D341Med (cell line): ENCODE results near the gene SRGAP2C.
"Not testable (repeated sequence)": the region's sequence is repeated elsewhere in the genome, so short reads cannot be mapped to it uniquely, and the experiment has no call there.

ENCODE experiments used
- DNase-seq: peaks from one replicate; pipeline ENCODE4 v3.0.0; 2012; ENCODE audit warnings: low spot score

SRGAP2C gene

DNA sequence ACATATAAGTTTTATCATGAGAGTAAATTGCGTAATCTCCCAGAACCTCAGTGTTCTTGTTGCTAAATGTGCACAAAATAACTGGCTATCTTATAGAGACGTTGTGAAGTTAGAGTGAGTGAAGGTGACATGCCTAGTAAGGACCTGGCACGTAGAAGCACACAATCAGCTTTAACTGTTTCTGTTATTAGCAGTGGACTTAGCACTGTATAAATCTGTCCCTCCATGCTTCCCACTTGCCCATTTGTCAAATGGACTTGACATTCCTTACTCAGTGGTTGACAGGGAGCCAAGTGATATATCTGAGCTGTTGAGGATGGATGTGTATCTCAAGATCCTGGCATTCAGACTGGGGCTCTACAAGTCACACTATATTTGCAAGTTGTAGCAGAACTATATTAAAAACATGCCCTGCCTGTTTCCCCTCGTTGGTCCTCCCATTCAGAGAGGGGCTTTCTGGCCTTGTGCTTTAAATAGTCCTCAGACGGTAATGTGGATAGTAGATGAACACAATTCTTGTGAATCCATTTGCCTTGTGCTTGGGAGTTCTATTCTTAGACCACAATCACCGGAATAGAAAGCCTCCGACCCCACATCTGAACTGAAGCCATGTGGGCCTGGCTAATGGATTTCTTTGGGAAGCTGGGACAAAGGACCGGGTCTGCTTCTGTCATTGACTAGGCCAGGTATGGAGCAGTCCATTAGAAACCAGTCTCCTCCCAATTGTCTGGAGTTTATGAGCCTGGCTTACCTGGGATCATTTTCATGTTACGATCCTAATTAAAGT lies 43.0 kb downstream of the SRGAP2C start:
- DNase-seq, result not testable (repeated sequence)

DNA sequence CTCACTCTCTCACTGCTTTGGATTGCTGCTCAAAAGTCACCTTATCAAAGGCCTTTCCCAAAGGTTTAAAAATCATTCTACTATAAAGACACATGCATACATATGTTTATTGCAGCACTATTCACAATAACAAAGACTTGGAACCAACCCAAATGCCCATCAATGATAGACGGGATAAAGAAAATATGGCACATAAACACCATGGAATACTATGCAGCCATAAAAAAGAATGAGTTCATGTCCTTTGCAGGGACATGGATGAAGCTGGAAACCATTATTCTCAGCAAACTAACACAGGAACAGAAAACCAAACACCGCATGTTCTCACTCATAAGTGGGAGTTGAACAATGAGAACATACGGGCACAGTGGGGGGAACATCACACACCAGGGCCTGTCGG lies 45.9 kb downstream of the SRGAP2C start:
- DNase-seq, result not testable (repeated sequence)

DNA sequence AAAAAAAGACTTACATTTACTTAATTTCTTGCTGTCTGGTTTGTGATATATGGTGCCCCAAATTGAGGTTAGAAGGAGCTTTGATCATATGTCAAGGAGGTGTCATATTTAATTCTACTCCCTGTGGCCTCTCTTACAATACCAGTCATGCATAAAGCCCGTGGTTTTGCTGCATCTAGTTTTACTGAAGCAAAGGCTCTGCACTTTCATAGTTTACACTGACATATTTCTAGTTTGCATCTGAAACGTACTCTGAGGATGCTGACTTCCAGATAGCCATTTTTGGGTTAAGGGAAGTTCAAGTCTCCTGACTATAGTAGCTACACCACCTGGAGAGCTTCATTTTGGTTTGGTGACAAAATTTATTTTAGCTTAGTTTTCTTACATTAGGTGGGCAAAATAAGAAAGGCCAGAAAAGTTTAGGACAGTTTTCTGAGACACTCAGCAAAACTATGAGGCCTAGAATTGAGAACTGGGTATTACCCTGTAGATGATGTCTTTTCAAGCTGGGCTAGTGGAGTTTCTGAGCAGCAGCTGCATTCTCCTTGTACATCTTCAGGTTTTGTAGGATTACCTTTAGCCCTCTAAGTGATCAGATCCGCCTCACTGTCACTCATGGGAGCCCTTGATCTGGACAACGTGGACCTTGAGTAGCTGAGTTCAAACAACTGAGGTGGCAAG lies 47.8 kb downstream of the SRGAP2C start:
- not testable (repeated sequence) for DNase-seq

DNA sequence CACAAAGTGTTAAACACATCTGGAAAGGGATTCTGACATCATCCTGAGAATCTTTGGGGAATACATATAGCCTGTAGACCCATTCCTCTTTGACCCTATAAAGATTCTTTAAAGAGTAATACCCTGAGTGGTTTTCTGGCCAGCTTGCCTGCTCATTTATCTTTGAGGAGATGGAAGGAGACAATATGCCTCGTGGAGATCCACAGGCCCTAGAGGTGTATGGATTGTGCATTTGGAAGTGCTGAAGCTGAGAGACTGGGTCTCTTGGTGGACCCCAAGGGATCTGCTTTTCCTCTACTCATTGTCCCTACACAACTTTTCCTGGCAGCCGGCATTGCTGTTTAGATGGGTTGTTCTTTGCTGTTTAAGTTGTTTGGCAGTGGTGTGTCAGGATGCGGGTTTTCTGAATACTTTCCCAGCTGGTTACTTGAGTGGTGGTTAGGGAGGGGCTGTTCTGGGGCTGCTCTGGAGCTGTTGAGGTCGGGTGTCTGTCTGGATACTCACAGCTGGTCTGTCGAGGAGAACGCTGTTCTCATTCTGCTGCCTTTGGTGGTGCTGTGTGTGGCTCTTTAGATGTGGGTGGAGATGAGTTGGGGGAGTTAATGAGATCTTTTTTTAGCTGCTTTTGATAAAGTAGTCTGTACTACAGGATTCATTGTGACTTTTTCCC lies 49.5 kb downstream of the SRGAP2C start:
- not testable (repeated sequence) for DNase-seq

DNA sequence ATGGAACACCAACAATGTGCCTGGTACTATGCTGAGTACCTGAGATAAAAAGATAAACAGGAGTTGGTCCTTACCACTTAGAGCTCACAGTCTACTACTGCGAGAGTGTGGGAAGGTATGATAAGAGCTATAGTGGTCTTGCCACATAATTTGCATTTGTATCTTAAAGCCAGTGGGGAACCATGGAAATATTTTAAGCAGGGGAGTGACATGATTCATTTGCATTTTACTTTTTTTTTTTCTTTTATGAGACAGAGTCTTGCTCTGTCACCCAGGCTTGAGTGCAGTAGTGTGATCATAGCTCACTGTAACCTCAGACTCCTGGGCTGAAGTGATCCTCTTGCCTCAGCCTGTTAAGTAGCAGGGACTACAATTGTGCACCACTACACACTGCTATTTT lies 53.6 kb downstream of the SRGAP2C start:
- not testable (repeated sequence) for DNase-seq

DNA sequence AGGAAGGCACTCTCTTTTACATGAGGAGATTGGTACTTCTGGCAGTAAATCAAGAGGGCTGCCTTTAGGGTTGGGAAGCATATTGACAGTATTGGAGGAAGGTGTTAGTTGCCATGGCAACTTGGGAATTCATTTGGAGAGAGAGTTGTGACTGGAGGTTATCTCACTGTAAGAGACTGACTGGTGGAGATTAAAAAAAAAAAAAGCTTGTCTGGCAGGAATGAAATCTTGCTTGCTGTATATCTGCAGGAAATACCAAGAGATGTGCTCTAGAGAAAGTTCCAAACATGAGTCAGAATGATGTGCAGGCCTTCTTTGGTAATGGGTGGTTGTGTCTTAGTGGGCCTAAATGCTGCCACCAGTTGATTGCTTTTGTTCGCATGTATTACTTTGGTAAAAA lies 59.1 kb downstream of the SRGAP2C start:
- not testable (repeated sequence) for DNase-seq

DNA sequence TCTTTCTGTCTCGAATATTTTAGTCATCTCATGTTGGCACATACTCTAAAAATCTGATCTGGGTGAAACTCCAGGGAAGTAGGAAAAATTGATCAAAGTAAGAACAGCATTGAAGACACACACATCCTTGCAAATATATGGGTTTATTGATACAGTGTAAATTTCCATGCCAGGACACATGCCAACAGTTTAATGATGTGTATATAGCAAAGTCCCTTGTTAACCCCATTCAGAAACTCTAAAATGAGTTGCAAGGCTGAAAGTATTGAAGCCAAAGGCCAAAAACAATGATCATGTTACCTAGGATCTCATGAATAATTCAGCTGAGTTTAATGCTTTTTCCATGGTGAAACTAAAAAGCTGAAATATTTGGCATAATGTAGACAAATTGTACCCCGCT lies 61.6 kb downstream of the SRGAP2C start:
- DNase-seq, result not testable (repeated sequence)

DNA sequence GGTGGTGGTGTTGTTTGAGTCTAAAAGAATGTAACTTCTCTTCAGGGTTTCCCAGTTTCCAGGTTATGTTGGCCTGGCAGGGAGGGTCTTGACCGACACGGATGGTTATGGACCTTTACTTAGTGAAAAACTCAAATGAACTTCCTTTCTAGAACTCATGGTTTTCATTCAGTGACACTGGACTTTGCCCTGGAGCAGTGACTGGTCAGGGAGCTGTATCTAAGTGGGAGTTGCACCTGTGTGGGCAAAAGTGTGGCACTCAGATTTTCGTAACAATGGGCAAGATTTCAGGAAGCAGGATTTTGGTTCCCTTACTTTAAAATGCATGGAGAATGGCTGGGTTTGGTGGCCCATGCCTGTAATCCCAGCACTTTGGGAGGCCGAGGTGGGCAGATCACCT lies 67.9 kb downstream of the SRGAP2C start:
- not testable (repeated sequence) for DNase-seq

DNA sequence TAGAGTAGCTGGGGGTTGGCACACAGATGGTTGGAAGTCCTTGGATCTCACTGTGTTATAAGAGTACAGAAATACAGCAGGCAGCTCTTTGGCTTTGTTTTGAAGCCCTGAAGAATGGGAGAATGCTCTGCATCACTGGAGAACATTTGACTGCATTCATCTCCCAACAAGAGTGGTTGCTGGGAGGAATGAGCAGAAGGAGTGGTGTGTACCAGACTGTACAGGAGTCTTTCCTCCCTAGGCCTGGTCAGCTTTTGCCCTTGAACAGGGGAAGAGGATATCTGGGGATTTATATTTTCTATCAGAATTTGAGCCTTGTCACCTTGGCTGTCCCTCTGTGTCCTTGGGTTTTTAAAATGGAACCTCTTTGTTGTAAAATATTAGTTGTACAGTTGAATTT lies 69.8 kb downstream of the SRGAP2C start:
- not testable (repeated sequence) for DNase-seq

DNA sequence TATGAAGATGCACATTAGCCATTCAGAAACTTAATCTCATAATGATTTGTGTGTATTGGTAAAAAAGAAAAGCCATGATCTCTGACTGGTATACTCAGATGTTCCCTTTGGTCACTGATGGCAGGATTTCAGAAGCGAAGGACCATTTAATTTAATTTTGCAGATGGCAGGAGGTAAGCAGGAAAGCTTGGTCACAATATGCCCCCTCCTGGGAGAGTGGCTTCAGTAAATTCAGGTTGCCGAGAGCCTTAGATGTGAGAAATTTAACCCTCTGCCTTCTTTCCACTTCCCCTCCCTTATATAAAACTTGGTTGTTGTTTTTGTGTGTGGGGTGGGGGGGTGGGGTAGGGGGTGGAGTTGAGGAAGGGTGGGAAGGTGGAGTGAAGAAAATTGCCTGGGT lies 72.9 kb downstream of the SRGAP2C start:
- not testable (repeated sequence) for DNase-seq

DNA sequence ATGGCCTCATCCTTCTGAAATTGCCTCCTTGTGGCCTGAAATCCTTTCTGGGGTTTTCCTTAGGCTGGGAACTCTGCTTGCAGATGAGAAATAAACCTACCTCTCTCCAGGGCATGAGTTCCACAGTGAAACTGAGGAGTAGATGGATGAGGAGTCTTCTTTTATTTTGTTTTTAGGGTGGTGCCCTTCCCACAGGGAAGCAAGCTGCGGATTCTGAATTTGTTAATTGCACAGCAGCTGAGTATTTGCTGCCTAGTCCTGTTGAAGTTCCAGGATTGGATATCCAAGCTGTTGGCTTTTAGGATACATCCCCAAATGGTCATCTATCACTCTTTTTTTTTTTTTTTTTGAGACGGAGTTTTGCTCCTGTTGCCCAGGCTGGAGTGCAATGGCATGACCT lies 73.4 kb downstream of the SRGAP2C start:
- DNase-seq, result not testable (repeated sequence)

DNA sequence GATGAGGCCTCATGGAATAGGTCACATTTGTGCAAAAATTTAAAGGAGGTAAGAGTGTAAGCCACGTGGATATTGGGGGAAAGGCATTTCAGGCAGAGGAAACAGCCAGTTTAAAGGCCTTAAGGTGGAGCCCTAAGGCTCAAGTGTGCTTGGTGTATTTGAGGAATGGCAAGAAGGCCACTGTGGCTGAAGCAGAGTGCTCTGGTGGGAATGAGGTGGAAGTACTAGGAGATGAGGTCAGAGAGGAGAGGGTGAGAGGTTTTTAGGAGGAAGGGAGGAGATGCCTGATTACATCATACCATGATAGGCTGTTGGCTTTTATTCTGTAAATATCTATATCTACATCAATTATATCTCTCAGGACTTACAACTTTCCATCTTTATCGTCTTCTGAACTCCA lies 75.4 kb downstream of the SRGAP2C start:
- DNase-seq, result not testable (repeated sequence)

DNA sequence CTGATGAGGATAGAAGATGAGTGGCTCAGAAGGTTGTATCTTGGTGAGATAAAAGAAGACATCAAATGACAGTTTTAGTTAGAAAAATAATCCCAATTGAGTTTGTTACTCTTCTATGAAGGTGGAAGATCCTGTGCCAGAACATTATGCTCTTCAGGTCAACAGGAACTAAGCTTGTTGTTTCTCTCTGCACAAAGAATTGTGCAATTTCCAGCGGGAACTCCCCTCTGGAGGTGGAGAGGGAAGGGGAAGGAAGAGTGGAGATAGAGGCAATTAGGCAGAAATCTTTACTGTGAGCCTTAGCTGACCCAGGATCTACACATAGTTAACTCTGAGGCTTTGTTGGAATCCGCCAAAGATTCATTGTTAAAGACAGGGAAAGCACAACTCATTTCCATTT lies 77.4 kb downstream of the SRGAP2C start:
- not testable (repeated sequence) for DNase-seq

DNA sequence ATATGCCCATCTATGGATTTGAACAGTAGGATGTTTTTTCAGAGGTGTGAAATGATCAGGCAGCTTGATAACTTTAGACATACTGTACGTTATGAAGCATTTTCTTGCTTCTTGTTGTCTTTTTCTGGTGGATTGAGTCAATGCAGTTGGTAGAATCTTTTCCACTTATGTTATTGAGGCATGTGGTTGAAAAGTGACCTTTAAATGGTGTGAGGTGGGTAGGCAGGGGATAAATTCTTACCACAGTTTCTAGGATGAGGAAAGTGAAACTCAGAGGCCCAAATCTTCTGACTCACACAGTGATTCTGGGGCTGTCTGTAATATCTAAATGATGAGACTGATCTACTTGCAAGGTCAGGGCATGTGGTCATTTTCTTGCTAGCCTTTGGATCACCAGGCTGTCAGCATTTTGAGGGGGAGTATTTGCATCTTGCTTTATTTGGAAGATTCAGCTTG lies 79.0 kb downstream of the SRGAP2C start:
- DNase-seq, result not testable (repeated sequence)

DNA sequence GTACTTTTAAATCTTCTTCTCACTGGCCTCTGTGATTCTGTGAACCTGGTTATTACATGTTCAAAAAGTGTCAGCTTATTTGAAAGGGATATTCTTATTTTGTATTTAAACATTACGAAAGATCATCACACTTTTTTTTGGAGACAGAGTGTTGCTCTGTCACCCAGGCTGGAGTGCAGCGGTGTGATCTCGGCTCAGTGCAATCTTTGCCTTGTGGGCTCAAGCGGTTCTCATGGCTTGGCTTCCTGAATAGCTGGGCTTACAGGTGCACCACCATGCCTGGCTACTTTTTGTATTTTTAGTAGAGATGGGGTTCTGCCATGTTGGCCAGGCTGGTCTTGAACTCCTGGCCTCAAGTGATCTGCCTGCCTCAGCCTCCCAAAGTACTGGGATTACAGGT lies 82.3 kb downstream of the SRGAP2C start:
- DNase-seq, result not testable (repeated sequence)

DNA sequence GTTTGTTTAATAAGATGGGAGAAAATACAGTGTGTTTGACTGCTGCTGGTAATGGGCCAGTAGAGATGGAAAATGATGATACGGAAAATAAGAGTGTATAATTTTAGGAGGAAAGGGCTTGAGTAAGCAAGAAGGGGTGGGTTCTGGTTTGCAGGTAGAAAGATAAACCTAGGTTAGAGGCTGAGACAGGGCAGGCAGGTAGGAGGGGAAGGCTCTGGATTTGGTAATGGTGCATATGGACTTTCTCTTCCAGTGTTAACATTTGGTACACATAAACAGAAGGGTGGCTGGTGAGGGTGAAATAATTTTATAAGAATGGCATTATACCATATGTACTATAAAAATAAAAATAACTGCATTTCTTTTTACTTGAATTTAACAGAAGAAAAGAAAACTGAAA lies 84.5 kb downstream of the SRGAP2C start:
- DNase-seq, result not testable (repeated sequence)

DNA sequence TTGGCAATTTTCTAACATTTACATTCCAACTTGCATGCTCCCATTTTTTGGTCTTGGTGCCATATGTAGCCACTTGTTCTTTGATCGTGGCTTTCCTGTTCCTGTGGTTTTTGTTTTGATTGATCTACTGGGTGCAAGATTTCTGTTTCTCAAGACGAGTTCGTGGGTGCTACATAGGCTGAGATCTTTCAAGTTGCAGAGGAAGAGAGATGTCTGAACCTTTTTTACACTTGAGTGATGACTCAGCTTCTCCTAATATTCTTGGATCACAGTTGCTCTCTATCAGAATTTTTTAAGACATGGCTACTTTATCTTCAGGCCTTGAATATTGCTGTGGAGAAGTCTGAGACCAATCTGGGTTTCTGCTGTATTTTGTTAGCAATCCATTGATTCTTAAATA lies 85.2 kb downstream of the SRGAP2C start:
- DNase-seq, result not testable (repeated sequence)

DNA sequence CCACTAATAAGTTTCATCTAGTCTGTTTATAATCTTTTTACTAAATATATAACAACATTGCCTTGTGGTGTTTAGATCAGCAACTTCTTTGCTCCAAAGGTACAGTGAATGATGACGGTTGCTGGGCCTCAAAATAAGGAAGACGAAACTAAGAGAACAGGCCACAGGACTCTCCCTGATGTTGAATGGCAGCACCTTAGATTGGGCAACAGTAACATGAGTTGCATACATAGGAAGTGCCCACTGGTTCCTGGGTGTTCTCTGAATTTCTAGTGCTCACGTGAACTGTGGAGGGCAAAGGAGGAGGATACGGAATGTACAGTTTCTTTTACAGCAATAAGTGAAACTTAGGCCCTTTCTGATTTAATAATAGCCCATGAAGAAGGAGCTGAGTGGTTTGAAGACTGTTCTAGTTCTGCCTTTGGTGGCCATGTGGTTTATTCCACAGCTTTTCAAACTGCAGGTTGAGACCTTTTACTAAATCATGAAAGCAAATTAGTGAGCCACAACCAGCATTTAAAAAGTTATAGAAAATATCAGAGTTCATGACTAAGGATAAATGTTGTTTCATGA lies 86.5 kb downstream of the SRGAP2C start:
- DNase-seq, result not testable (repeated sequence)

DNA sequence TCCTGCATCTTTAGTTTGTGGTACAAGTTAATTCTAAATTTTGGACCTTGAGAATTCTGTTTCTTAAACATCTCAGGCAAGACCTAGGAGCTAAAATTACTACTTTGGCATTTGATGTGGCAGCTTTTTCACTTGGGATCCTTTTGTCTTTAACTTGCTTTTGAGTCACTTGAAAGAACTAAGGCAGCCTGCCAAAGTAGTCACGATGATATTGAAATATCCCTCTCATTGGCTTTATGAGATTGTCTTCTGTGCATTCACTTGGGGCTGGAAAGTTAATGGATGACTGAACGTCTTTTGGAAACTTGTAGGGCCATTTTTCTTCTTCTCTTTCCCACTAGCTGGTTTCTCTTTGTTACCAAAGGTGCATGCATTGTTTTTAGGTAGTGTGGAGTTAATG lies 90.7 kb downstream of the SRGAP2C start:
- DNase-seq, result not testable (repeated sequence)

DNA sequence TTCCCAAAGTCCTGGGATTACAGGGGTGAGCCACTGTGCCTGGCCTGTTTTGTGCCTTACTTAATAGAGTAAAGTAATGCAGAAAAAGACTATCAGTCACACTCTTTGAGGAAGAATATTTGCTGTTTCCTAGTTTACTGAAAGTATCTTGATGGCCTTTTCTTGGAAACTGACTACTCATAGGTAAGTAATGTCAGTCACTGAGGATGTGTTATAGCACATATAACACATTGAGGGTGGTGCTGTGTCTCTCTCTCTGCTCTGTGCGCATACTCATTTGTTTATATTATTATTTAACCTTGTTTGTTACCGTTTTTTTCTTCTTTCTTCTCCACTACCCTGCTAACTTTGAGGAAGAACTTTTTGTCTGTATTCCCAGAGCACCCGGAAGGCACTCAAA lies 93.4 kb downstream of the SRGAP2C start:
- DNase-seq, result not testable (repeated sequence)

DNA sequence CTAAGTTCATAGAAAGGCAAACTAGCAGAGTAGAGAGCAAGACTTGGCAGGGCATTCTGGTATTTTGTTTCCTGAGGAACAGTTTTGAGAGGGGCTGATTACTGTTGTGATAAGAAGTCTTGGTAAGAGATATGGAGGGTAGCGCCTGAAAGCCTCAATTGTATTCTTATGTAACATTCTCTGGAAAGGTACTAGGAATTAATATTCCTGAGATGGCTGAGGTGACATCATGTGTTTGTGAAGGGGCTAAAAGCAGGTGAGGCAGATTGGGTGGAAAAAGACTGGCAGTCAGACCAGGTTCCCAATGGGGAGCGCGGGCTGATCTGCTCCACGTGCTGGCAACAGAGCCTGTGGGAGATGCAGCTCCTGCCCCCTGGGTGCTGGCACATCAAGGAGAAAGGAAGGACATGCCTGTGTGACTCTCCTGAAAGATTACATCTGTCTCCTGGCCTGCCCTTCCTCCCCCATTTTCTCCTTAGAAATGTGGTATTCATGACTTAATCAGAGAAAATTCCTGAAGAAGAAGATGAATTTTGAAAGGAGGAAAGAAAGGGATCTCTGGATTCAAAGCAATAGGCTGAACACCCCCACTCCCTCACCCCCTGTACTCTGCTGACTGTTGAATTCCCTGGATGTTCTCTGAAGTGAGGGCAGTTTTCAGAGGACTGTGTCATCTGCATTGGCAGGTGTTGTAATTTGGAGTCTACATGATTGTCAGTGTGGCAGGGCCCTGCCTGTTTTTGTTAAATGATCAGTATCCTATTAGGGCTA lies 94.2 kb downstream of the SRGAP2C start:
- DNase-seq, result not testable (repeated sequence)

DNA sequence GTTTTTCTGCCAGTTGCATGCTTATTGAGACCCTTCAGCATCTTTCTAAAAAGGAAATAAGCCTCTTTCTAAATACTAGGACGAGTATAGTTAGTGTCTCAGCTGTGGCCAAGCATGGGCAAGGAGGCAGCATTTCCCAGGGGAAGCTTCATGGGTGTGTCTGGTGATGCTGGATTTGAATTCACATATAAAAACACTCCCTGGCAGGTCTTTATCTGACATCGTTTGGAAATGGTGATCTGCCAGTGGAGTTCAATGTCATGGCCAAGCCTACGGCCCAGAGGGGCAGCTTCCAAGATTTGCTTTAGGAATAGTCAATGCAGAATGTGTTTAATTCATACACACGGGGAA lies 94.7 kb downstream of the SRGAP2C start:
- not testable (repeated sequence) for DNase-seq
